GM21367 (cell line): ENCODE results near the gene GSTM2.

Experiments
- ATAC-seq: cut with Tn5 transposase; IDR thresholded peaks from one replicate; pipeline ENCODE4 v1.9.1; 2021; ENCODE audit not compliant: unreplicated experiment

Gene GSTM2

GRCh38 chr1:109629372-109630030, 38.4 kb upstream of the GSTM2 start:
- ATAC-seq = no peak

GRCh38 chr1:109630081-109630897, 37.6 kb upstream of the GSTM2 start:
- ATAC-seq = no peak

GRCh38 chr1:109630898-109631512, 36.9 kb upstream of the GSTM2 start:
- ATAC-seq = no peak

DNA sequence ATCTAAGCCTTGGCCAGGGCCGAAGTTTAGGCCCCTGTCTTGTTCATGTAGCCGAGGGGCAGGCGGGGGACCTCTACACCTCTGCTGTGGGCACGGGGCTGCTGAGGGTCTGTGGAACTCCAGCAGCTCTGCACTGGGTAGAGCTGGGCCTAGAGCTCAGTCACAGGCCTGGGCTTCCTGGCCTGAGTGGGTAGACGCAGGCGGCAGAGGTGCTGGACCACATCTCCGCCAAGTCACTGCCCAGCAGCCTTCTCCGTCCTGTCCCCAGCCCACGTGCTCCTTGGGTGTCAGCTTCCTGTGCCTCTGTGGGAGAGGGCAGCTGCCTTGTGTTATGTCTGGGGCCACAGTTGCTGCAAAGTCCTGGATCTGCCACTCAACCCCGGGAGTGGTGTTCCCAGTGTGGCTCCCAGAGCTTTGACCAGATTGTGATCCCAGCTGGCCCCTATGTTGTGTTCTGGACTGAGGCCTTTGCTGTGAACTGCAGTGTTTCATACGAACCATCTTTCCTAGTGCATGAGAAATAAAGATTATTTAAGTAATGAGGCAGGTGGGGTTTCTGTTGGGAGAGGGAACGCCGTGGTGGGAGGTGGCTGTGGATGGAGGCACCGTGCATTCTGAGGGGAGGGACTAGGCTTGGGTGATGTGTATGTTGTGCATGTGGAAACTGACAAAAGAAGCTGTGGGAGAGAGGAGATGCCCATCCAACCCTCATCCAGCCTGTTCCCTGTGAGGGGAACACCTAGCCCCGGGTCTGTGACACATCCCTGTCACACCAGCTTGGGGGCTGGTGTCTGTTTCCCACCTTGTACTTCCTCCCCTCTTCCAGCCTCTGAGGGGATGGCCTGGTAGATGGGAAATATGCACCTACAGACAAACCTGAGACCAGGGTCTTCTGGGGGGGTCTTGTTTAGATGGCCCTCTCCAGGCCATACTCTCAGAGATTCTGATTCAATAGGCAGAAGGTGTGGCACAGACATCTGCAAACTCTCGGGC, 36.0 kb upstream of the GSTM2 start:
- ATAC-seq = no peak

- ATAC-seq = no peak
Measured at GRCh38 chr1:109632671-109633346, 35.0 kb upstream of the GSTM2 start.

DNA sequence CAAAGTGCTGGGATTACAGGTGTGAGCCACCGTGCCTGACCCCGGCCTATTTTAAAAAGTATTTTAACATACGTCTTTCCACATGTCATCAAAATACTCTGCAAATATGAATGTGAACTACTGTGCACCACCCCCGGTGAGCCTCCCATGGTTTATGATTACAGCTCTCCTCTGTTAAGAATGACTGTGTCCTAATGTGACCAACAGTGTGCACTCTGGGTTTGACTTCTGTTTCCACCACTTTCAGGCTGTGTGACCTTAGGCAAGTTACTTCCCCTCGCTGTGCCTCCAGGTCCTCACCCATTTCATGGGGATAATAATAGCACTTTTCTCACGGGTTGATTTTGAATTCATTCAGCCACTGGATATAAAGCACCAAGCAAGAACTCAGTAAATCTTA, 33.6 kb upstream of the GSTM2 start:
- ATAC-seq = no peak

DNA sequence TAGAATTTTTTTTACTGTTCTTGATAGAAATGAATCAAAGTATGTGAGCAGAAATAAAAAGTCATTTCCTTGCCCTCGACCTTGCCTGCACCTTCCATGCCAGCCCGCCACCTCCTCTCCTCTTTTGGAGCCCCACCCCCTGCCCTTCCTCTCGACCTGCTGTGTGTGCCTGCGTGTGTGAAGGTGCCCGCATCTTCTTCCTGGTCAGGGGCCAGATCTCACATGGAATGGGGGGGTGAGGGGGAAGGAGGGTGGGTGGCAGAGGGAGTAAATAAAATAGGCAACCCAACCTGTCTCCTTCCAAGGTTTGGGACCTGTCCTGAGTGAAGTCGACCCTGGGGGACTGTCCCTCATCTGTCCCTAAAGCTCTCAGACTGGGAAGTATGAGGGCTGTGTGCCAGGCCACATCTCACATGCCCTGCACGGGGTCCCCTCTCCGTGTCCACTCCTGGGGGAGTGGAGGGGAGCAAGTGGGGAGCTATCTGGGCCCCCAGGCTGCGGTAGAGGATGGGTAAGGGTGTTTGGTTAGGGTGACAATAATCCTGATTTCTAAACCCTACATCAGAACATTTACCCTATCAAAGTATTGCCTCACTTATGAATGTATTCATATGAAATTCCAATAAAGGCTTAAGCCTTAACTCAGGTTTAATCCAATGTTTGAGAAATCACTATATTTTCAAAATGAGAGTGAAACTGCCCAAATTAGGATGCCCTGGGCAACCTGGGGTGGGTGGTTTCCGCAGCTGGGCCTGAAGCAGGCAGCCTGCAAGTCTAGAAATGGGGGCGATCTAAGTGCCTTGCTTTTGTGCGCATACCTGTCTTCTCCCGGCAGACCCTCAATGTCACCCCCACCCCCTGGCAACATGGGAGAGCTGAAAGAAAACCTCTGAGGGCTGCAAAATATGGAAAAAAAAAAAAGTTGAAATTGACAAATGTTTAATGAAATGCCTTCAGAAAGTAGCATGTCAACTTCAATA, 32.8 kb upstream of the GSTM2 start:
- no peak for ATAC-seq

GRCh38 chr1:109635862-109636200, 32.0 kb upstream of the GSTM2 start:
- ATAC-seq = no peak

- no peak for ATAC-seq
Measured at GRCh38 chr1:109636201-109636952, 31.5 kb upstream of the GSTM2 start.

DNA sequence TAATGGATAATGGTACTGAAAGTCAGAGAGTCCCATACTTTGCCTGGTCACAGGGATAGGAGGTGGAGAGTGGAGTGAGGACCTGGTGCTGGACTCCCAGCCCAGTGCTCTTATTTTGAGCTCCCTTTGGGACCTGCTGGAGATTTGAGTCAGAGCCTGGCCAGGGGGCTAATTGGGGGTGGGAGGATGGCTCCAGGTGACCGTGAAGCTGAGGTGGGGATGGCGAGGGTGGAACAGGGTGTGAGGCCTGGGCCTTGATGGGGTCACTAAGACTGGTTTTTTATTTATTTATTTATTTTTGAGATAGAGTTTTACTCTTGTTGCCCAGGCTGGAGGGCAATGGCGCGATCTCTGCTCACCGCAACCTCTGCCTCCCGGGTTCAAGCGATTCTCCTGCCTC, 30.4 kb upstream of the GSTM2 start:
- no peak for ATAC-seq

DNA sequence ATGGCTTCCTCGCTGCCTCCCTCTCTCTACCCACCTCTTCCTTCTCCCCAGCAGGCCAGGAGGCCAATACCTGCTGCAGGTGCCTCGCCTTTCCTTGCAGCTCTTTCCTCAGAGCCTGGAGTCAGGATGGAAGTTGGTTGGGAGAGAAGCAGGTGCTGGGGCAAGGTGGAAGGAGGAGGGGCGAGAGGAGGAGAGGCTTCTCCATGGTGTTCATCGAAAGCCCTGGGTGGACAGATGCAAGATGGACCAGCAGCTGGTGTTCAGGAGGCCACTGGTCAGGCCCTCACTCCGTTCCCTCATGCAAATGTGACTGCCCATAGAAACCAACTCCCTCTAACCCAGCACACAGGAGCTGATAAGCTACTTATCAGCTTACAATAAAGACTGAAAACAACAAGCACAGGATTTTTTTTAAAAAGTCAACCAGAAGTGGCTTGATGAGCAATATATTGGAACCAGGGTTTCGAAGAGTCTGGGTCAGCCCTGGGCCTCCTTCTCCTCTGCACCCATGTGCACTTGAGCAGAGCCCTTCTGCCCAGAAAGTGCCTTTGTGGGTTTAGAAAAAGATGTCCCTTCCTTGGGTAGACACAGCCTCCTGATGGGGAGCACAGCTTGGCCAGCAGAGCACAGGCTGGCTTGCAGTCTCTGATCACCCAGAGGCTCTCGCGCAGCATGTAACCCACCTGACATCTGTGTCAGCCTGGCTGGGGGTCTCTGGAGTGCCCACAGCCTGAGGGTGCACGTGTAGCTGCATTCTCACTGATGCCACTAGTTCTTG, 28.6 kb upstream of the GSTM2 start:
- no peak for ATAC-seq

DNA sequence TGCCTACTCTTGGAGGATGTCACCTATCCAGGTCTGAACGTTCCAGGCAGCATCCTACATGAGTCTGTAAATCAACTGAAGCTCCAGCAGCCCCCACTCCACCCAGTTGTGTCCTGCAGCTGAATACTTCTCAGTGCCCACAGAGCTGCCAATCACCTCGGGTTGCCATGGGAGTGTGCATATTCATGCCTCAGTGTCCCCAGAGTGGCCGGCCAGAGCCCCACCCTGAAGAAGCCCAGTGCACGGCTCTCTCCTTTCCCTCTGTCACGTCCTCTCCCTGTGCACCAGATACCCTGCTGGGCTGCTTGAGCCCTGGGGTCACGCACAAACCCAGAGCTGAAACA, 28.0 kb upstream of the GSTM2 start:
- ATAC-seq = no peak

DNA sequence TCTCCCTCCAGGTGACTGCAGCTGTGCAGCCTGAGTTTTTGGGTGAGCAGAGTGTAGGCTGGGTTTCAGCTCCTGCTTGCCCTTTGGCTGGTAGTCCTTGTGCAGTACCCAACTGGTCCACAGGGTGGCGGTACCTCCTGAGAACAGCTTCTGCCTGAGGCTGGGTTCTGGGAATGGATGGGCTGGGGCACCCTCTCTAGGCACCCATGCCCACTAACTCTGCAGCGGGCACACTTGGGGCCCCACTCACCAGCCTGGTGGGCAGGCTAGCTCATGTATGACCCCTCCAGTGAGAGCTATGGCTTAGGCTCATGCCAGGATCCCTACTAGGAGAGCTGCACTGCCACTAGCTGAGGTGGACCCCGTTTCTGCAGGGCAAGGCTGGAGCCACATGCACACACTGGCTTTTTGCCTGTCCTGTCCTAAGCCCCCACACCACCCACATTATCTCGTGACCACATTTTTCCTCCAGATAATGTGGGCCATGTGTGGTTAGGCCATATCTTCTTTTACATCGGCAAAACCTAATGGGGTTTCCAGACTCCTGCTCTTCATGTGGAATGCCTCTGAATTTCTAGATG, 27.5 kb upstream of the GSTM2 start:
- peak; percentile 44 for ATAC-seq

- no peak for ATAC-seq
Measured at GRCh38 chr1:109641078-109641740, 26.6 kb upstream of the GSTM2 start.

DNA sequence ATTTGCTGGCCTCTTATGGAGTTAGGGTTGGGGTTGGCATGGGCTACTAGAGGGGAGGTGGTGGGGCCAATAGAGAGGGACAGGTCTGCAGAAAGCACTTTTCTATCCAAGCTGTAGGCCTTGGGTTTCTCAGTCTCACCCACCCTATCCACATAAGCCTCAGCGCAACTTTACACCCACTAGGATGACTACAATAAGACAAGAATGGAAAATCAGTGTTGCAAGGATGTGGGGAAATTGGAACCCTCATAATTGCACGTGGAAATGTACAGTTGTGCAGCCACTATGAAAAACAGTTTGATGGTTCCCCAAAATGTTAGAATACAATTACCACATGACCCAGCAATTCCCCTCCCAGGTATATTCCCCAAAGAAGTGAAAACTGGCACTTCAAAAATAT, 26.0 kb upstream of the GSTM2 start:
- ATAC-seq = no peak

DNA sequence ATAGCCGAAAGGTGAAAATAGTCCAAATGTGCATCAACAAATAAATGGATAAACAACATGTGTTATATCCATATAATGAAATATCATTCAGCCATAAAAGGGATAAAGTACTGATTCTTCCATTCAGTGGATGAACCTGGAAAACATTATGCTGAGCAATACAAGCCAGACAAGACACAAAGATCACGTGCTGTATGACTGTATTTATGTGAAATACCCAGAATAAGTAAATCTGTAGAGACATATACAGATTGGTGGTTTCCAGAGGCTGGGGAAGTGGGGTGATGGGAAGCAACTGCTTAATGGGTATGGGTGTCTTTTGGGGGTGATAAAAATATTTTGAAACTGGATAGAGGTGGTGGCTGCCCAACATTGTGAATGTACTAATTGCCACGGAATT, 25.2 kb upstream of the GSTM2 start:
- ATAC-seq = no peak
